HCT116 (cell line): ENCODE data around the gene FIBCD1. TPM values are rescaled to one million over a fixed set of nuclear protein-coding genes. Genes with fewer than 3 reads are reported as not detected.

Source experiments
- CEBPB ChIP-seq: IDR thresholded peaks from 2 replicates; pipeline ENCODE4 v1.6.1; 2012; ENCODE audit warnings: low read depth
- MAX ChIP-seq: IDR thresholded peaks from 2 replicates; pipeline ENCODE4 v1.6.1; 2012
- POLR2A ChIP-seq: IDR thresholded peaks from 2 replicates; pipeline ENCODE4 v1.7.0; 2011; ENCODE audit warnings: borderline replicate concordance; ENCODE audit not compliant: insufficient read depth, insufficient read length; ENCODE audit errors: extremely low read depth
- RAD21 ChIP-seq: IDR thresholded peaks from 2 replicates; pipeline ENCODE4 v1.6.1; 2012; ENCODE audit warnings: low read depth, mild to moderate bottlenecking
- REST ChIP-seq: IDR thresholded peaks from 2 replicates; pipeline ENCODE4 v1.6.1; 2012; ENCODE audit warnings: low read depth
- TCF7L2 ChIP-seq: IDR thresholded peaks from 2 replicates; pipeline ENCODE4 v1.7.0; 2011; ENCODE audit warnings: borderline replicate concordance, inconsistent platforms; ENCODE audit not compliant: insufficient read depth, insufficient read length; ENCODE audit errors: extremely low read depth
- ZNF274 ChIP-seq: fragments of 200-500 bp; sonication (Bioruptor generic); IDR thresholded peaks from 2 replicates; pipeline ENCODE4 v1.6.1; 2014; ENCODE audit warnings: mild to moderate bottlenecking, low read depth, low read length, inconsistent platforms
- total RNA-seq: library from RNA; stranded (reverse); gene quantifications from one replicate; pipeline ENCODE4 v1.2.1, GENCODE V29; 2021; ENCODE audit not compliant: unreplicated experiment
- TF ChIP-seq, protein P1 (sequence below), 3 experiments: fragments of 200-600 bp in 1 of 3; sonication (generic) in 1 of 3; IDR thresholded peaks in 2 of 3; conservative IDR thresholded peaks in 1 of 3; 2 replicates each; pipeline ENCODE4 v1.5.1; 2012 to 2017; ENCODE audit warnings: low read depth in 2 of 3, low read length in 2 of 3, antibody characterized with exemption in 1 of 3, borderline replicate concordance in 1 of 3, control low read depth in 1 of 3, mild to moderate bottlenecking in 1 of 3, mixed read lengths in 1 of 3, mixed run types in 1 of 3, moderate library complexity in 1 of 3; ENCODE audit not compliant: insufficient read depth in 1 of 3

Gene FIBCD1
- total RNA-seq, 1 experiment from 2014 or later = 26.1 TPM

- TF ChIP-seq REST (no peak), ZNF274 (no peak), CEBPB (no peak), RAD21 (no peak), MAX (no peak), POLR2A (no peak), TCF7L2 (no peak)
- TF ChIP-seq, protein P1, sequence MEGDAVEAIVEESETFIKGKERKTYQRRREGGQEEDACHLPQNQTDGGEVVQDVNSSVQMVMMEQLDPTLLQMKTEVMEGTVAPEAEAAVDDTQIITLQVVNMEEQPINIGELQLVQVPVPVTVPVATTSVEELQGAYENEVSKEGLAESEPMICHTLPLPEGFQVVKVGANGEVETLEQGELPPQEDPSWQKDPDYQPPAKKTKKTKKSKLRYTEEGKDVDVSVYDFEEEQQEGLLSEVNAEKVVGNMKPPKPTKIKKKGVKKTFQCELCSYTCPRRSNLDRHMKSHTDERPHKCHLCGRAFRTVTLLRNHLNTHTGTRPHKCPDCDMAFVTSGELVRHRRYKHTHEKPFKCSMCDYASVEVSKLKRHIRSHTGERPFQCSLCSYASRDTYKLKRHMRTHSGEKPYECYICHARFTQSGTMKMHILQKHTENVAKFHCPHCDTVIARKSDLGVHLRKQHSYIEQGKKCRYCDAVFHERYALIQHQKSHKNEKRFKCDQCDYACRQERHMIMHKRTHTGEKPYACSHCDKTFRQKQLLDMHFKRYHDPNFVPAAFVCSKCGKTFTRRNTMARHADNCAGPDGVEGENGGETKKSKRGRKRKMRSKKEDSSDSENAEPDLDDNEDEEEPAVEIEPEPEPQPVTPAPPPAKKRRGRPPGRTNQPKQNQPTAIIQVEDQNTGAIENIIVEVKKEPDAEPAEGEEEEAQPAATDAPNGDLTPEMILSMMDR (IDR thresholded peaks at IDR 0.05 in 2 of 3, conservative IDR thresholded peaks at IDR 0.05 in 1 of 3; ENCODE audit: borderline replicate concordance in 1 of 3, insufficient read depth in 1 of 3, low read depth in 2 of 3, low read length in 2 of 3) = no peak
Observed at GRCh38 chr9:130927338-130927737, 11.7 kb downstream of the FIBCD1 start (continued).
